ENCODE measurements around the gene PNPT1.

PNPT1 gene

GRCh38 chr2:55668956-55669355 is 24.7 kb downstream of the PNPT1 start:
- DNase-seq: no peak

GRCh38 chr2:55653255-55653654 is 40.4 kb downstream of the PNPT1 start:
- DNase-seq: no peak

- DNase-seq: no peak
Observed at GRCh38 chr2:55649211-55649610, 44.4 kb downstream of the PNPT1 start.

GRCh38 chr2:55636831-55637230 is 56.8 kb downstream of the PNPT1 start:
- no peak for DNase-seq

GRCh38 chr2:55628931-55629330 is 64.7 kb downstream of the PNPT1 start:
- no peak for DNase-seq

GRCh38 chr2:55627915-55628314 is 65.7 kb downstream of the PNPT1 start:
- no peak for DNase-seq

- DNase-seq: no peak
Observed at GRCh38 chr2:55621802-55622201, 71.8 kb downstream of the PNPT1 start.

GRCh38 chr2:55620123-55620779 is 73.4 kb downstream of the PNPT1 start:
- peak in 3 of 4 experiments; percentile 13 to 18 (median 17) for DNase-seq

- DNase-seq: peak; percentile 55 to 74 (median 68)
Observed at GRCh38 chr2:55618275-55619055, 75.2 kb downstream of the PNPT1 start.

GRCh38 chr2:55618025-55618274 is 75.7 kb downstream of the PNPT1 start:
- DNase-seq: no peak

GRCh38 chr2:55617175-55618024 is 76.2 kb downstream of the PNPT1 start, which contains the start of gene PPP4R3B:
PPP4R3B (minus strand) TSS chr2:55617622; CDS start chr2:55617285, 337 bp downstream.
- DNase-seq: peak; percentile 99 to 100 (median 100)

- peak in 3 of 4 experiments; percentile 43 to 54 (median 51) for DNase-seq
Observed at GRCh38 chr2:55616551-55617174, 77.0 kb downstream of the PNPT1 start.

- DNase-seq: no peak
Observed at GRCh38 chr2:55611997-55612396, 81.6 kb downstream of the PNPT1 start.

- DNase-seq: no peak
Observed at GRCh38 chr2:55610954-55611743, 82.5 kb downstream of the PNPT1 start.

- DNase-seq: no peak
Observed at GRCh38 chr2:55609938-55610578, 83.6 kb downstream of the PNPT1 start.

- DNase-seq: no peak
Observed at GRCh38 chr2:55609193-55609794, 84.3 kb downstream of the PNPT1 start.

- no peak for DNase-seq
Observed at GRCh38 chr2:55607717-55608116, 85.9 kb downstream of the PNPT1 start.

- DNase-seq: no peak
Observed at GRCh38 chr2:55604027-55604565, 89.5 kb downstream of the PNPT1 start.

GRCh38 chr2:55601849-55602248 is 91.8 kb downstream of the PNPT1 start:
- DNase-seq: no peak

- DNase-seq: no peak
Observed at GRCh38 chr2:55598056-55598795, 95.4 kb downstream of the PNPT1 start.
